ENCODE results near the gene LRRC73.
"Not testable (repeated sequence)": the region's sequence is repeated elsewhere in the genome, so short reads cannot be mapped to it uniquely, and the experiment has no call there.

GRCh38 chr6:43458154-43458553 lies 52.0 kb downstream of the LRRC73 start:
- not testable (repeated sequence) for TF ChIP-seq MAX (IDR thresholded peaks at IDR 0.05); YY1 (IDR thresholded peaks at IDR 0.05); CTCF (IDR thresholded peaks at IDR 0.05; ENCODE audit: low read depth, low read length, missing input control); ZBTB33 (IDR thresholded peaks at IDR 0.05); HNF4A (conservative IDR thresholded peaks at IDR 0.05); TAF1 (conservative IDR thresholded peaks at IDR 0.05); GABPA (IDR thresholded peaks at IDR 0.05 in 1 of 2, conservative IDR thresholded peaks at IDR 0.05 in 1 of 2); JUND (IDR thresholded peaks at IDR 0.05); RAD21 (IDR thresholded peaks at IDR 0.05); ATF3 (IDR thresholded peaks at IDR 0.05); EGR1 (IDR thresholded peaks at IDR 0.05; ENCODE audit: low read depth in 2 of 2); FOXA2 (IDR thresholded peaks at IDR 0.05); REST (IDR thresholded peaks at IDR 0.05); FOXA1 (IDR thresholded peaks at IDR 0.05)

Data from liver (tissue), 3 donors.